ENCODE results near the gene ZNF343.

GRCh38 chr20:2538356-2538755 is 29.6 kb upstream of the ZNF343 start:
- no peak for TF ChIP-seq CTCF (IDR thresholded peaks at IDR 0.05; ENCODE audit: poor library complexity)
- no peak for TF ChIP-seq EZH2phosphoT487 (IDR thresholded peaks at IDR 0.05; ENCODE audit: low read depth, severe bottlenecking, unreplicated experiment)
- no peak for TF ChIP-seq EZH2 (IDR thresholded peaks at IDR 0.05; ENCODE audit: borderline replicate concordance)

Measured in hepatocyte (in vitro differentiated cells).